T47D (cell line): ENCODE measurements around the gene MAP3K13.
"Not testable (repeated sequence)": the region's sequence is repeated elsewhere in the genome, so short reads cannot be mapped to it uniquely, and the experiment has no call there.

Experiments
- DNase-seq, 2 experiments: peaks; one replicate each; pipeline versions ENCODE4 v3.0.0 to v3.0.0-alpha.2; 2011 to 2012; ENCODE audit warnings: low read depth in 1 of 2, low spot score in 1 of 2
- JUND ChIP-seq: IDR thresholded peaks from 2 replicates; pipeline ENCODE4 v1.6.1; 2012; ENCODE audit warnings: low read depth
- in situ Hi-C: cut with HindIII; loops from 2 replicates; pipeline ENCODE4 v1.10.0; 2016; ENCODE audit warnings: low sequenced_read_pairs, low pct_unique_long_range_greater_than_20kb

MAP3K13 gene

GRCh38 chr3:185411133-185411532 lies 48.2 kb downstream of the MAP3K13 start:
- DNase-seq: no peak
- in situ Hi-C loops: no loop called here
- no peak for TF ChIP-seq JUND

- in situ Hi-C loops: no loop called here
- DNase-seq: no peak
- TF ChIP-seq JUND: no peak
Measured at GRCh38 chr3:185416513-185416912, 53.6 kb downstream of the MAP3K13 start.

- not testable (repeated sequence) for DNase-seq
Measured at GRCh38 chr3:185418561-185418977, 55.6 kb downstream of the MAP3K13 start.

GRCh38 chr3:185420762-185421161 lies 57.8 kb downstream of the MAP3K13 start:
- 0 out of 2 replicates have a peak, but pooled peaks have one; percentile 32 for TF ChIP-seq JUND
- DNase-seq: peak in 1 of 2 experiments; percentile 86
- in situ Hi-C loops: no loop called here

More at GRCh38 chr3:185418561-185418977, 55.6 kb downstream of the MAP3K13 start:
- in situ Hi-C loops: not testable (repeated sequence)

GRCh38 chr3:185421577-185422232 lies 58.8 kb downstream of the MAP3K13 start:
- in situ Hi-C loops: no loop called here
- DNase-seq: peak in 1 of 2 experiments; percentile 25

GRCh38 chr3:185422677-185423076 lies 59.7 kb downstream of the MAP3K13 start:
- in situ Hi-C loops: no loop called here
- no peak for DNase-seq
- TF ChIP-seq JUND: no peak

More at GRCh38 chr3:185421577-185422232, 58.8 kb downstream of the MAP3K13 start:
- TF ChIP-seq JUND: no peak

- no peak for TF ChIP-seq JUND
- DNase-seq: no peak
- in situ Hi-C loops: no loop called here
Measured at GRCh38 chr3:185423178-185423577, 60.2 kb downstream of the MAP3K13 start.

GRCh38 chr3:185424435-185424834 lies 61.5 kb downstream of the MAP3K13 start:
- no peak for TF ChIP-seq JUND
- no peak for DNase-seq
- in situ Hi-C loops: no loop called here

- no peak for DNase-seq
- TF ChIP-seq JUND: no peak
- in situ Hi-C loops: no loop called here
Measured at GRCh38 chr3:185430375-185430774, 67.4 kb downstream of the MAP3K13 start.

- no peak for TF ChIP-seq JUND
- in situ Hi-C loops: no loop called here
- DNase-seq: no peak
Measured at GRCh38 chr3:185439745-185440466, 77.0 kb downstream of the MAP3K13 start.

GRCh38 chr3:185442031-185442430 lies 79.1 kb downstream of the MAP3K13 start:
- DNase-seq: no peak
- in situ Hi-C loops: no loop called here
- TF ChIP-seq JUND: no peak

- no peak for TF ChIP-seq JUND
- in situ Hi-C loops: no loop called here
- no peak for DNase-seq
Measured at GRCh38 chr3:185444329-185444728, 81.4 kb downstream of the MAP3K13 start.

- DNase-seq: no peak
- no peak for TF ChIP-seq JUND
- in situ Hi-C loops: no loop called here
Measured at GRCh38 chr3:185448107-185448506, 85.2 kb downstream of the MAP3K13 start.

- DNase-seq, in situ Hi-C loops: not testable (repeated sequence)
Measured at GRCh38 chr3:185451432-185451831, 88.5 kb downstream of the MAP3K13 start.
